Measurements from ENCODE around the gene CASP3. TPM values are rescaled to one million over a fixed set of nuclear protein-coding genes. Genes with fewer than 3 reads are reported as not detected.
A peak's percentile ranks its signal among the peaks of the same experiment; 100 is the strongest.

CASP3 gene
- polyA plus RNA-seq, 1 of the 3 experiments (the other 2 are of a cell fraction): 15.5 TPM

GRCh38 chr4:184648054-184648312, 1.3 kb downstream of the CASP3 start:
- 12% methylated on average over 6 of the region's 6 CpGs for WGBS (ENCODE audit: low lambda C conversion rate)
- 0 out of 2 replicates have a peak overlapping the region, but pooled peaks have one; percentile 72 for H2AFZ ChIP-seq (ENCODE audit: low read depth)

More at GRCh38 chr4:184648054-184648312, 1.3 kb downstream of the CASP3 start:
- H3K4me1 ChIP-seq (ENCODE audit: control insufficient read depth in 1 of 2, insufficient read depth in 2 of 2, low read depth in 1 of 2, low read length in 1 of 2): peaks cover 26 to 27% of the 10 kb centered on the region in 2 experiments; a peak in 3 of 4 replicates
- H3K36me3 ChIP-seq (replicated peaks in 1 of 2; ENCODE audit: control insufficient read depth in 1 of 2, insufficient read depth in 2 of 2, low read length in 1 of 2): peaks cover 12 to 15% of the 10 kb centered on the region in 2 experiments
- TF ChIP-seq IRF3 (IDR thresholded peaks at IDR 0.05; ENCODE audit: low read depth, low read length) (no peak), NRF1 (IDR thresholded peaks at IDR 0.05; ENCODE audit: low read depth, low read length) (no peak), USF2 (IDR thresholded peaks at IDR 0.05; ENCODE audit: borderline replicate concordance, low read depth, low read length) (no peak), FOXJ3 (CRISPR knock-in tag; IDR thresholded peaks at IDR 0.05) (no peak), FOSL2 (IDR thresholded peaks at IDR 0.05; ENCODE audit: borderline replicate concordance, low read depth) (no peak), FOXM1 (IDR thresholded peaks at IDR 0.05; ENCODE audit: low read depth) (no peak), MEF2A (IDR thresholded peaks at IDR 0.05; ENCODE audit: borderline replicate concordance, low read depth) (no peak), CTCF (IDR thresholded peaks at IDR 0.05) (no peak), YY1 (IDR thresholded peaks at IDR 0.05; ENCODE audit: low read depth) (no peak), USF1 (IDR thresholded peaks at IDR 0.05; ENCODE audit: borderline replicate concordance, low read depth) (no peak), RCOR1 (IDR thresholded peaks at IDR 0.05; ENCODE audit: low read length) (no peak), SMC3 (IDR thresholded peaks at IDR 0.05; ENCODE audit: low read depth, low read length) (no peak), JUND (IDR thresholded peaks at IDR 0.05) (no peak), TCF12 (IDR thresholded peaks at IDR 0.05) (no peak), POLR2AphosphoS5 (IDR thresholded peaks at IDR 0.05; ENCODE audit: low read depth, low read length) (no peak), MXI1 (IDR thresholded peaks at IDR 0.05; ENCODE audit: low read depth, low read length) (no peak), EZH2phosphoT487 (IDR thresholded peaks at IDR 0.05; ENCODE audit: borderline replicate concordance, low read depth) (no peak)
- H3K9ac ChIP-seq: peak overlapping the region; percentile 97
- H3K9me3 ChIP-seq: no peaks in the 10 kb centered on the region
- H3K79me2 ChIP-seq (ENCODE audit: insufficient read depth): peaks cover 68% of the 10 kb centered on the region
- ChIA-PET CTCF (interaction anchor here (1.1 to 3.0 kb wide), 5 partner anchors 72 to 391 kb away, joined by 3 to 16 read pairs (median 4); no protein-coding TSS in a partner anchor), POLR2A (interaction anchor here (0.6 to 1.3 kb wide), 3 partner anchors 86 to 384 kb away, joined by 3 to 5 read pairs (median 3); partner anchors contain the start of genes CENPU and IRF2)
- H3K9me2 ChIP-seq: no peaks in the 10 kb centered on the region
- no peaks in the 10 kb centered on the region for H3K27me3 ChIP-seq (ENCODE audit: insufficient read depth)
- peak overlapping the region; percentile 92 for H3K4me2 ChIP-seq
- no peak for DNase-seq
- peaks cover 7% of the 10 kb centered on the region for H3F3A ChIP-seq (replicated peaks; ENCODE audit: insufficient read depth)
- peaks cover 23% of the 10 kb centered on the region; the same call in 1 of the 2 replicates for H4K20me1 ChIP-seq (ENCODE audit: insufficient read depth)
- H3K4me3 ChIP-seq (ENCODE audit: low read depth in 2 of 2, low read length in 1 of 2): peak overlapping the region; percentile 72 to 86
- H3K27ac ChIP-seq (ENCODE audit: low read depth in 2 of 2, low read length in 1 of 2): peak overlapping the region; percentile 91 to 94
